GM23338 (cell line): ENCODE data around the gene IGSF21. TPM values are rescaled to one million over a fixed set of nuclear protein-coding genes. Genes with fewer than 3 reads are reported as not detected.

Experiments used
- ATAC-seq: fragments of 200-7000 bp; cut with Tn5 transposase; 3 replicates; pipeline ENCODE4 v1.9.1; 2020
- DNase-seq: peaks from one replicate; pipeline ENCODE4 v3.0.0-alpha.2; 2015; ENCODE audit warnings: low spot score
- H2AFZ ChIP-seq: fragments of 200-600 bp; sonication (generic); 2 replicates; pipeline ENCODE4 v1.8.0; 2016; ENCODE audit warnings: antibody characterized with exemption, mild to moderate bottlenecking, moderate library complexity
- H3F3A ChIP-seq: fragments of 200-600 bp; sonication (generic); replicated peaks from 2 replicates; pipeline ENCODE4 v1.8.0; 2017; ENCODE audit warnings: antibody characterized with exemption, mixed run types, low read depth
- H3K27ac ChIP-seq: fragments of 200-600 bp; sonication (generic); 2 replicates; pipeline ENCODE4 v1.6.1; 2016; ENCODE audit warnings: low read depth
- H3K27me3 ChIP-seq: fragments of 200-600 bp; sonication (generic); 2 replicates; pipeline ENCODE4 v1.8.0; 2016; ENCODE audit warnings: mild to moderate bottlenecking, mixed run types, moderate library complexity; ENCODE audit not compliant: insufficient read depth
- H3K36me3 ChIP-seq: fragments of 200-600 bp; sonication (generic); 2 replicates; pipeline ENCODE4 v1.8.0; 2016; ENCODE audit warnings: mild to moderate bottlenecking; ENCODE audit not compliant: insufficient read depth
- H3K4me1 ChIP-seq: fragments of 200-600 bp; sonication (generic); 2 replicates; pipeline ENCODE4 v1.8.0; 2016; ENCODE audit warnings: mild to moderate bottlenecking, moderate library complexity; ENCODE audit not compliant: insufficient read depth
- H3K4me2 ChIP-seq: fragments of 200-600 bp; sonication (generic); 2 replicates; pipeline ENCODE4 v1.7.1; 2017; ENCODE audit warnings: mixed run types
- H3K4me3 ChIP-seq: fragments of 200-600 bp; sonication (generic); 2 replicates; pipeline ENCODE4 v1.6.1; 2016; ENCODE audit warnings: mixed run types
- H3K79me2 ChIP-seq: fragments of 200-600 bp; sonication (generic); replicated peaks from 2 replicates; pipeline ENCODE4 v1.8.0; 2017; ENCODE audit warnings: mild to moderate bottlenecking; ENCODE audit not compliant: insufficient read depth
- H3K9me2 ChIP-seq: fragments of 200-600 bp; sonication (generic); 2 replicates; pipeline ENCODE4 v1.8.0; 2017; ENCODE audit not compliant: insufficient read depth
- H4K20me1 ChIP-seq: fragments of 200-600 bp; sonication (generic); replicated peaks from 2 replicates; pipeline ENCODE4 v1.8.0; 2017; ENCODE audit warnings: mild to moderate bottlenecking; ENCODE audit not compliant: insufficient read depth
- H3K27ac Mint-ChIP-seq: 2 replicates; pipeline ENCODE4 v1.8.0; 2020; ENCODE audit warnings: inconsistent platforms, mild to moderate bottlenecking, moderate library complexity, mixed read lengths
- H3K27me3 Mint-ChIP-seq: 3 replicates; pipeline ENCODE4 v1.8.0; 2022; ENCODE audit warnings: low read depth, mild to moderate bottlenecking, moderate library complexity, mixed read lengths, inconsistent platforms; ENCODE audit not compliant: insufficient read depth, poor library complexity
- H3K36me3 Mint-ChIP-seq: 3 replicates; pipeline ENCODE4 v1.8.0; 2021; ENCODE audit warnings: low read depth, mild to moderate bottlenecking, inconsistent platforms, moderate library complexity, mixed read lengths
- H3K4me1 Mint-ChIP-seq: 3 replicates; pipeline ENCODE4 v1.8.0; 2020; ENCODE audit warnings: mild to moderate bottlenecking, inconsistent platforms, mixed read lengths
- H3K4me3 Mint-ChIP-seq: 3 replicates; pipeline ENCODE4 v1.8.0; 2021; ENCODE audit warnings: moderate library complexity, mild to moderate bottlenecking, inconsistent platforms, mixed read lengths
- H3K9me3 Mint-ChIP-seq: 3 replicates; pipeline ENCODE4 v1.8.0; 2020; ENCODE audit warnings: moderate library complexity, mild to moderate bottlenecking, inconsistent platforms, mixed read lengths
- CREB1 ChIP-seq: fragments of 250-450 bp; sonication (Bioruptor Pico); IDR thresholded peaks from 2 replicates; pipeline ENCODE4 v1.5.0; 2020; ENCODE audit warnings: low read depth, mild to moderate bottlenecking, moderate library complexity
- EZH2 ChIP-seq: fragments of 200-600 bp; sonication (generic); IDR thresholded peaks from one replicate; pipeline ENCODE4 v1.8.0; 2017; ENCODE audit warnings: antibody characterized with exemption, mild to moderate bottlenecking, low read depth; ENCODE audit not compliant: unreplicated experiment
- EZH2phosphoT487 ChIP-seq: fragments of 200-600 bp; sonication (generic); IDR thresholded peaks from one replicate; pipeline ENCODE4 v1.8.1; 2018; ENCODE audit warnings: antibody characterized with exemption; ENCODE audit not compliant: unreplicated experiment
- JUNB ChIP-seq: IDR thresholded peaks from one replicate; pipeline ENCODE4 v1.6.1; 2016; ENCODE audit warnings: antibody characterized with exemption; ENCODE audit not compliant: unreplicated experiment
- POLR2AphosphoS5 ChIP-seq: IDR thresholded peaks from 2 replicates; pipeline ENCODE4 v1.6.1; 2016; ENCODE audit warnings: antibody characterized with exemption, low read depth
- ZNF114 ChIP-seq: fragments of 250-450 bp; sonication (Bioruptor Pico); IDR thresholded peaks from 2 replicates; pipeline ENCODE4 v1.5.0; 2020; ENCODE audit warnings: mild to moderate bottlenecking, moderate library complexity
- ZNF331 ChIP-seq: fragments of 250-450 bp; sonication (Bioruptor Pico); IDR thresholded peaks from 2 replicates; pipeline ENCODE4 v1.5.0; 2020; ENCODE audit warnings: low read depth, mild to moderate bottlenecking, moderate library complexity
- polyA plus RNA-seq: library from polyadenylated mRNA; unstranded; fragments of >200 nt; fragmentation: Nextera tagmentation; extraction: Ambion mirVana; gene quantifications from 2 replicates; pipeline ENCODE4 v1.2.1, GENCODE V29; 2016
- total RNA-seq: library from RNA; depleted of rRNA; stranded (reverse); fragments of >200 nt; shearing (Covaris generic); gene quantifications from 2 replicates; pipeline ENCODE4 v1.2.3, GENCODE V29; 2014
- TF ChIP-seq, protein P1 (sequence below): fragments of 250-450 bp; sonication (Bioruptor Pico); IDR thresholded peaks from 2 replicates; pipeline ENCODE4 v1.5.0; 2020; ENCODE audit warnings: mild to moderate bottlenecking, moderate library complexity
- TF ChIP-seq, protein P2 (sequence below): IDR thresholded peaks from 2 replicates; pipeline ENCODE4 v1.6.1; 2016; ENCODE audit warnings: antibody characterized with exemption

IGSF21 gene
- total and polyA plus RNA-seq, 2 experiments from 2014 or later = 15.6 to 15.7 TPM

DNA sequence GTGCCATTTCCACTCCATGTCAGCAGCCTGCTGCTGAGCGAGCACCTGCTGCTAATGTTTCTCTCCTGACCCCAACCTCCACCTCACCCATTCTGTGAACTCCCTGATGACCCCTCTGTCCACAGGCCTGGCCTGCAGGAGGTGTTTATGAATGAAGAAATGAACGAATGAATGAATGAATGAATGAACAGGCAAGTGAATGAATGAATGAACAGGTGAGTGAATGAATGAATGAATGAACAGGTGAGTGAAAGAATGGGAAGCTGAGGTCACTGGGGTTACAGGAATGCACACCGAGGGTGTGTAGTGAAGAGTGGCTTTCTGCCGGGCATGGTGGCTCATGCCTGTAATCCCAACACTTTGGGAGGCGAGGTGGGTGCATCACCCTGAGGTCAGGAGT, 173.4 kb downstream of the IGSF21 start:
- TF ChIP-seq POLR2AphosphoS5 (no peak), CREB1 (CRISPR knock-in tag) (no peak), EZH2 (no peak), EZH2phosphoT487 (no peak), ZNF114 (CRISPR knock-in tag) (no peak), JUNB (no peak), ZNF331 (CRISPR knock-in tag) (no peak)
- TF ChIP-seq, protein P1, sequence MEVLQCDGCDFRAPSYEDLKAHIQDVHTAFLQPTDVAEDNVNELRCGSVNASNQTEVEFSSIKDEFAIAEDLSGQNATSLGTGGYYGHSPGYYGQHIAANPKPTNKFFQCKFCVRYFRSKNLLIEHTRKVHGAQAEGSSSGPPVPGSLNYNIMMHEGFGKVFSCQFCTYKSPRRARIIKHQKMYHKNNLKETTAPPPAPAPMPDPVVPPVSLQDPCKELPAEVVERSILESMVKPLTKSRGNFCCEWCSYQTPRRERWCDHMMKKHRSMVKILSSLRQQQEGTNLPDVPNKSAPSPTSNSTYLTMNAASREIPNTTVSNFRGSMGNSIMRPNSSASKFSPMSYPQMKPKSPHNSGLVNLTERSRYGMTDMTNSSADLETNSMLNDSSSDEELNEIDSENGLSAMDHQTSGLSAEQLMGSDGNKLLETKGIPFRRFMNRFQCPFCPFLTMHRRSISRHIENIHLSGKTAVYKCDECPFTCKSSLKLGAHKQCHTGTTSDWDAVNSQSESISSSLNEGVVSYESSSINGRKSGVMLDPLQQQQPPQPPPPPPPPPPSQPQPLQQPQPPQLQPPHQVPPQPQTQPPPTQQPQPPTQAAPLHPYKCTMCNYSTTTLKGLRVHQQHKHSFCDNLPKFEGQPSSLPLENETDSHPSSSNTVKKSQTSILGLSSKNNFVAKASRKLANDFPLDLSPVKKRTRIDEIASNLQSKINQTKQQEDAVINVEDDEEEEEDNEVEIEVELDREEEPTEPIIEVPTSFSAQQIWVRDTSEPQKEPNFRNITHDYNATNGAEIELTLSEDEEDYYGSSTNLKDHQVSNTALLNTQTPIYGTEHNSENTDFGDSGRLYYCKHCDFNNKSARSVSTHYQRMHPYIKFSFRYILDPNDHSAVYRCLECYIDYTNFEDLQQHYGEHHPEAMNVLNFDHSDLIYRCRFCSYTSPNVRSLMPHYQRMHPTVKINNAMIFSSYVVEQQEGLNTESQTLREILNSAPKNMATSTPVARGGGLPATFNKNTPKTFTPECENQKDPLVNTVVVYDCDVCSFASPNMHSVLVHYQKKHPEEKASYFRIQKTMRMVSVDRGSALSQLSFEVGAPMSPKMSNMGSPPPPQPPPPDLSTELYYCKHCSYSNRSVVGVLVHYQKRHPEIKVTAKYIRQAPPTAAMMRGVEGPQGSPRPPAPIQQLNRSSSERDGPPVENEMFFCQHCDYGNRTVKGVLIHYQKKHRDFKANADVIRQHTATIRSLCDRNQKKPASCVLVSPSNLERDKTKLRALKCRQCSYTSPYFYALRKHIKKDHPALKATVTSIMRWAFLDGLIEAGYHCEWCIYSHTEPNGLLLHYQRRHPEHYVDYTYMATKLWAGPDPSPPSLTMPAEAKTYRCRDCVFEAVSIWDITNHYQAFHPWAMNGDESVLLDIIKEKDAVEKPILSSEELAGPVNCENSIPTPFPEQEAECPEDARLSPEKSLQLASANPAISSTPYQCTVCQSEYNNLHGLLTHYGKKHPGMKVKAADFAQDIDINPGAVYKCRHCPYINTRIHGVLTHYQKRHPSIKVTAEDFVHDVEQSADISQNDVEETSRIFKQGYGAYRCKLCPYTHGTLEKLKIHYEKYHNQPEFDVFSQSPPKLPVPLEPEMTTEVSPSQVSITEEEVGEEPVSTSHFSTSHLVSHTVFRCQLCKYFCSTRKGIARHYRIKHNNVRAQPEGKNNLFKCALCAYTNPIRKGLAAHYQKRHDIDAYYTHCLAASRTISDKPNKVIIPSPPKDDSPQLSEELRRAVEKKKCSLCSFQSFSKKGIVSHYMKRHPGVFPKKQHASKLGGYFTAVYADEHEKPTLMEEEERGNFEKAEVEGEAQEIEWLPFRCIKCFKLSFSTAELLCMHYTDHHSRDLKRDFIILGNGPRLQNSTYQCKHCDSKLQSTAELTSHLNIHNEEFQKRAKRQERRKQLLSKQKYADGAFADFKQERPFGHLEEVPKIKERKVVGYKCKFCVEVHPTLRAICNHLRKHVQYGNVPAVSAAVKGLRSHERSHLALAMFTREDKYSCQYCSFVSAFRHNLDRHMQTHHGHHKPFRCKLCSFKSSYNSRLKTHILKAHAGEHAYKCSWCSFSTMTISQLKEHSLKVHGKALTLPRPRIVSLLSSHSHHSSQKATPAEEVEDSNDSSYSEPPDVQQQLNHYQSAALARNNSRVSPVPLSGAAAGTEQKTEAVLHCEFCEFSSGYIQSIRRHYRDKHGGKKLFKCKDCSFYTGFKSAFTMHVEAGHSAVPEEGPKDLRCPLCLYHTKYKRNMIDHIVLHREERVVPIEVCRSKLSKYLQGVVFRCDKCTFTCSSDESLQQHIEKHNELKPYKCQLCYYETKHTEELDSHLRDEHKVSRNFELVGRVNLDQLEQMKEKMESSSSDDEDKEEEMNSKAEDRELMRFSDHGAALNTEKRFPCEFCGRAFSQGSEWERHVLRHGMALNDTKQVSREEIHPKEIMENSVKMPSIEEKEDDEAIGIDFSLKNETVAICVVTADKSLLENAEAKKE = no peak
- TF ChIP-seq, protein P2, sequence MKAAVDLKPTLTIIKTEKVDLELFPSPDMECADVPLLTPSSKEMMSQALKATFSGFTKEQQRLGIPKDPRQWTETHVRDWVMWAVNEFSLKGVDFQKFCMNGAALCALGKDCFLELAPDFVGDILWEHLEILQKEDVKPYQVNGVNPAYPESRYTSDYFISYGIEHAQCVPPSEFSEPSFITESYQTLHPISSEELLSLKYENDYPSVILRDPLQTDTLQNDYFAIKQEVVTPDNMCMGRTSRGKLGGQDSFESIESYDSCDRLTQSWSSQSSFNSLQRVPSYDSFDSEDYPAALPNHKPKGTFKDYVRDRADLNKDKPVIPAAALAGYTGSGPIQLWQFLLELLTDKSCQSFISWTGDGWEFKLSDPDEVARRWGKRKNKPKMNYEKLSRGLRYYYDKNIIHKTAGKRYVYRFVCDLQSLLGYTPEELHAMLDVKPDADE = no peak
- Histone ChIP-seq H3K27ac (no peak overlapping the region), H3K36me3 (no peaks in the 10 kb centered on the region; the same call in 1 of the 2 replicates), H3K4me2 (no peak overlapping the region), H3K4me1 (peaks cover 53% of the 10 kb centered on the region), H3K4me3 (no peak overlapping the region), H3F3A (peaks cover 5% of the 10 kb centered on the region; the same call in 1 of the 2 replicates), H3K9me2 (no peaks in the 10 kb centered on the region), H2AFZ (no peak overlapping the region), H3K79me2 (no peaks in the 10 kb centered on the region), H3K27me3 (no peaks in the 10 kb centered on the region), H4K20me1 (no peaks in the 10 kb centered on the region)
- no peaks in the 10 kb centered on the region for H3K9me3 Mint-ChIP-seq
- no peaks in the 10 kb centered on the region for H3K36me3 Mint-ChIP-seq
- no peak overlapping the region; the same call in 2 of the 3 replicates for H3K4me3 Mint-ChIP-seq
- no peak for DNase-seq
- no peak overlapping the region for H3K27ac Mint-ChIP-seq
- H3K4me1 Mint-ChIP-seq = peaks cover 74% of the 10 kb centered on the region
- ATAC-seq = no peak
- peaks cover 28% of the 10 kb centered on the region for H3K27me3 Mint-ChIP-seq
